ENCODE results near the gene CSNK2A1.

Gene CSNK2A1

DNA sequence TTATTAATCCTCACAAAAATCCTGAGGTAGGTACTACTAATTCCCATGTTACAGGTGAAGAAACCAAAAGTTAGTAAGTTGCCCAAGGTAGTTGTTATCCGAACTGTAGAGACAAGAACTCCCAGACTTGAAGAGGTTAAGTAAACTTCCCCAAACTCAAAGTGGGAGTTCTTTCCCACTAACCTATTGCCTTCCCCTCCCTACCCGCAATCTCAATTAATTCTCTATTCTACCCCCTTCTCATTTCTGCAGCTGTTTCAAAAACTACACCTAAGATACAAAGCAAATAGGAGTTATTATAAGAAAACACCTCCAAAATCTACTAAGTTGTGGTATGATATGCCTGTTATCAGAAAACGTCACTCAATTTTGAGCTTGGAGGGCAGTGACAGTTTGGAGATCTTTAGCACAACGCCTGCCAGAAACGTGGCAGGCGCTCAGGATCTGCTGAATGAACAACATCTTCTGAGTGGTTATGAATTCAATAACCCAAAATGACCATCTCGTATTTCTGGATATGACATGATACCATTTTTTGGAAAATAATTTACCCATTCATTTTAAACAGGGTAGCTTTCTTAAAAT, 7.1 kb downstream of the CSNK2A1 start:
- Histone ChIP-seq H3K9ac (ENCODE audit: low read length) (no peak overlapping the region), H3K9me3 (replicated peaks; ENCODE audit: insufficient read depth, low read length) (no peaks in the 10 kb centered on the region), H3K27me3 (replicated peaks; ENCODE audit: insufficient read depth, low read length) (no peaks in the 10 kb centered on the region), H3K9me2 (replicated peaks; ENCODE audit: insufficient read depth, low read length) (no peaks in the 10 kb centered on the region), H3K4me3 (ENCODE audit: low read length) (no peak overlapping the region), H2AFZ (ENCODE audit: low read length) (no peak overlapping the region), H4K20me1 (ENCODE audit: insufficient read depth, low read length) (peaks cover 81% of the 10 kb centered on the region), H3F3A (ENCODE audit: insufficient read depth, low read length) (no peaks in the 10 kb centered on the region), H3K36me3 (replicated peaks; ENCODE audit: insufficient read depth, low read length) (no peaks in the 10 kb centered on the region; the same call in 1 of the 2 replicates), H3K27ac (ENCODE audit: low read length) (no peak overlapping the region), H3K79me2 (ENCODE audit: low read length) (peaks cover 100% of the 10 kb centered on the region), H3K4me2 (ENCODE audit: low read depth, low read length) (no peak overlapping the region), H3K4me1 (ENCODE audit: low read length) (no peaks in the 10 kb centered on the region)
- TF ChIP-seq CTCF (IDR thresholded peaks at IDR 0.05; ENCODE audit: low read length) (no peak), EZH2 (optimal IDR thresholded peaks at IDR 0.05; ENCODE audit: low read depth, low read length) (no peak), EZH2phosphoT487 (IDR thresholded peaks at IDR 0.05; ENCODE audit: low read length) (no peak)
- DNase-seq: no peak

- H3K27me3 ChIP-seq (replicated peaks; ENCODE audit: insufficient read depth, low read length): no peaks in the 10 kb centered on the region
- H3K79me2 ChIP-seq (ENCODE audit: low read length): peaks cover 100% of the 10 kb centered on the region
- no peak overlapping the region for H2AFZ ChIP-seq (ENCODE audit: low read length)
- peaks cover 77% of the 10 kb centered on the region for H4K20me1 ChIP-seq (ENCODE audit: insufficient read depth, low read length)
- H3K27ac ChIP-seq (ENCODE audit: low read length): no peak overlapping the region
- no peaks in the 10 kb centered on the region for H3K9me3 ChIP-seq (replicated peaks; ENCODE audit: insufficient read depth, low read length)
- H3K4me1 ChIP-seq (ENCODE audit: low read length): no peaks in the 10 kb centered on the region
- DNase-seq: no peak
- TF ChIP-seq EZH2phosphoT487 (IDR thresholded peaks at IDR 0.05; ENCODE audit: low read length) (no peak), EZH2 (optimal IDR thresholded peaks at IDR 0.05; ENCODE audit: low read depth, low read length) (no peak), CTCF (IDR thresholded peaks at IDR 0.05; ENCODE audit: low read length) (no peak)
- no peaks in the 10 kb centered on the region for H3K9me2 ChIP-seq (replicated peaks; ENCODE audit: insufficient read depth, low read length)
- no peak overlapping the region for H3K4me3 ChIP-seq (ENCODE audit: low read length)
- H3K4me2 ChIP-seq (ENCODE audit: low read depth, low read length): no peak overlapping the region
- no peaks in the 10 kb centered on the region; the same call in 1 of the 2 replicates for H3K36me3 ChIP-seq (replicated peaks; ENCODE audit: insufficient read depth, low read length)
- H3F3A ChIP-seq (ENCODE audit: insufficient read depth, low read length): no peaks in the 10 kb centered on the region
- no peak overlapping the region for H3K9ac ChIP-seq (ENCODE audit: low read length)
Observed at GRCh38 chr20:535958-536357, 7.6 kb downstream of the CSNK2A1 start.

GRCh38 chr20:533526-533925, 10.1 kb downstream of the CSNK2A1 start:
- no peak for DNase-seq
- Histone ChIP-seq H3K9me3 (replicated peaks; ENCODE audit: insufficient read depth, low read length) (no peaks in the 10 kb centered on the region), H3K27ac (ENCODE audit: low read length) (no peak overlapping the region), H3K79me2 (ENCODE audit: low read length) (peaks cover 100% of the 10 kb centered on the region), H3K4me1 (ENCODE audit: low read length) (no peaks in the 10 kb centered on the region), H3K9me2 (replicated peaks; ENCODE audit: insufficient read depth, low read length) (no peaks in the 10 kb centered on the region), H3K4me3 (ENCODE audit: low read length) (no peak overlapping the region), H3K9ac (ENCODE audit: low read length) (no peak overlapping the region), H3F3A (ENCODE audit: insufficient read depth, low read length) (no peaks in the 10 kb centered on the region), H3K27me3 (replicated peaks; ENCODE audit: insufficient read depth, low read length) (no peaks in the 10 kb centered on the region), H4K20me1 (ENCODE audit: insufficient read depth, low read length) (peaks cover 77% of the 10 kb centered on the region), H3K4me2 (ENCODE audit: low read depth, low read length) (no peak overlapping the region), H3K36me3 (replicated peaks; ENCODE audit: insufficient read depth, low read length) (no peaks in the 10 kb centered on the region; the same call in 1 of the 2 replicates), H2AFZ (ENCODE audit: low read length) (no peak overlapping the region)
- TF ChIP-seq EZH2phosphoT487 (IDR thresholded peaks at IDR 0.05; ENCODE audit: low read length) (no peak), CTCF (IDR thresholded peaks at IDR 0.05; ENCODE audit: low read length) (no peak), EZH2 (optimal IDR thresholded peaks at IDR 0.05; ENCODE audit: low read depth, low read length) (no peak)

All from MM.1S (cell line).